GM18505 (cell line): Measurements from ENCODE around the gene SPTA1.

Experiments
- ATAC-seq: cut with Tn5 transposase; IDR thresholded peaks from one replicate; pipeline ENCODE4 v1.9.1; 2021; ENCODE audit not compliant: unreplicated experiment
- POLR2A ChIP-seq: IDR thresholded peaks from 4 replicates; pipeline ENCODE4 v1.6.1; 2011; ENCODE audit warnings: borderline replicate concordance; ENCODE audit not compliant: insufficient read depth, insufficient read length; ENCODE audit errors: extremely low read depth

Gene SPTA1

DNA sequence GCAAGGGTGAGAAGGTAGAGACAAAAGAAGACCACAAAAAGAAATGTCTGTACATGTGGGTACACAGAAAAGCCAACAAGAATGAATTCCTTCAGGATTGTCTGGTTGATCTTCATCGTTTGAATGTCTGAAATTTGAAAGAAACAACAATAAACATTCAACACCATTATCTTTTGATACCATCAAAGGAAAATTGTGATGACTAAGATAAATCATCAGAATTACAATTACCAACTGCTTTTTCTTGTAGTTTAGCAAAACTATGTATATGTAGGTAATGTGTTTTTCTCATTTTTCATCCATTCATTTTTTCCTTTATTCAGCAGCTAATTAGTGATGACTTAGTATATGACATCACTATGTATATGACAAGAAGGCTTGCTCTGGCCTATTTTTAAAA, 106.8 kb downstream of the SPTA1 start, which contains the start of gene OR10X1:
Gene OR10X1, minus strand, starts transcription at position 167 of the 400 bp plus-strand sequence. Its CDS starts 0 bp downstream, at position 167.
- TF ChIP-seq POLR2A: no peak
- no peak for ATAC-seq

DNA sequence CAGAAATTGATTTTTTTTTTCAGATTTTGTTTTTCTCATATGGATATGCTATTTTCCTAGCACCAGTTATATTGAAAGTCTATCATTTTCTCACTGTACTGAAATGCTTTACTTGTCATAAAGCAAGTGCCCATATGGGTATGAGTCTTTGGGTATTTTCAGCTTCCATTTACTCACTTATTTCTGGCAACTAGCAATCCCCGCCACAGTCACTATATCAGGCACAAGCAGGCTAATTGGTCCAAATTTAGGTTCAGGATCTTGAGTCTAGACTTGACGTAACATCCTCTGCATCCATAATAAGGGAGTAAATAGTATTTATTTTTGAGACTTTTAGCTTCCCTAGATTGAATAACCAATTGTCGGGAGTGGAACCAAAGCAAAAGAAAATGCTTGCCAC, 109.0 kb downstream of the SPTA1 start:
- TF ChIP-seq POLR2A: no peak
- ATAC-seq: no peak

DNA sequence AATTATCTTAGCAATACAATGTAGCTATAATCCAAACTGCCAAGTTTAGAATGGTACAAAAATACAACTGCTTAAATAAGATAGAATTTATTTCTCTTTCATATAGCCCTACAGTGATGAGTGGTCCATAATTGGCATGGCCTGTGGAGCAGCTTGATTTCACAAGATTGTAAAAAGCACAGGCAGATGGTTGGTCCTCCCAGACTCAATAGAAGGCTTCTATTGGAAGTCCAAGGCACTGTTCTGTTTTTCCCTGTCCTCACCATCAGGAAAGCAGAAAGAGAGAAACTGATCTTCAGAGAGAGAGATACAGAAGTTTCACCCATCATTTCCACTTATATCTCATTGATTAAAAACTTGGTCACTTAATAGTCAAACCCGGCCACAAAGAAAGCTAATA, 114.3 kb downstream of the SPTA1 start:
- no peak for ATAC-seq
- no peak for TF ChIP-seq POLR2A

DNA sequence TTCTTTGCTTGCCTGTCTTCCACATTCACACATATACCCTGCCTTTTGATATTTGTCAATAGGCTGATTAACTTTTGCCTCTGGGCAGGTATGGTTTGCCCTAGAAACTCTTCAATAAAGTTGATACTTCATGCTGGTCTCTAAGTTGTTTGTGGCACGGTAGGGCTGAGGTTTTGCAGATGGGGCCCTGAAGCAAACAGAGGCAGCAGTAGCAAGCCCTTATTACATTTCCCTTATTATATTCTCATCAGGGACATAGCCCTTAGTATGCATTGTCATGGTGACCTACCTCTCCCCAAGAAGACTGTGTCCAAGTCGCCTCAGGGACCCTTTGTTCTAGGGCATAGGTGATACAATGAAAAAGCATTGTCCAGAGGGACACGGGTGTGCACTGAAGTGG, 116.0 kb downstream of the SPTA1 start, which contains the start of gene OR6P1:
Gene OR6P1, minus strand, starts transcription at position 101 of the 400 bp plus-strand sequence. CDS start 6,976 bp downstream, outside the sequence.
- no peak for ATAC-seq
- no peak for TF ChIP-seq POLR2A

DNA sequence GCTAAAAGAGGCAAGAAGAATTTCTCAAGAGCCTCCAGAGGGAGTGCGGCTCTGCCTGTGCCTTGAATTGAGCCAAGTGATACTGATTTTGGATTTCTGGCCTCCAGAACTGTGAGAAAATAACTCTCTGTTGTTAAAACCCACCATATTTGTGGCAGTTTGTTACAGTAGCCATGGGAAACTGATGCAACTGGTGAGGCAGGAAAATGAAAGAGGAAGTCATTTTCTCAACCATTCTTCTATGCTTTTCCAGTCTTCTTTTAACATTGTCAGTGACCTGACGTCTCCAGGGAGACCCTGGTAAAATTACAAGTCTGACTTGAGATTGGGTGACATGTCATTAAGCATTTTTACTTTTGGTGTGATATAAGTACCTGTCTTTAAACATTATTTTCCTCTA, 121.9 kb downstream of the SPTA1 start:
- ATAC-seq: no peak
- no peak for TF ChIP-seq POLR2A

DNA sequence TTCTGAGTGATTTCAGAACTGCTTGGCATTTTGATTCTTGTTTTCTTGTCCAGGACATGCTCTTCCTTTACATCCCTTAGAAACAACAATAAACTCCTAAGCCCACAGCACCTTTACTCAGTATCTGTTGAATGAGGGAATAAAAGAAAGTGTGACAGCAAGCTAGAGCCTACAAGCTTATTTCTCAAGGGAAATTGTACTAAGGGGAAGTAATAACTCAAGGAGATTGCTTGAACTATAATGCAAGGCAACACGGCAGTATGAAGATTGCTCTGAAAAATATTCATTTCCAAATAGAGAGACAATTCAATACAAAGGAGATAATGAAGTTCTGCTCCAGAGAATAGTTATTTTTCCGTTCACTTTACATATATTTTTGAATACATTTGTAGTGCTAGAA, 122.7 kb downstream of the SPTA1 start:
- no peak for TF ChIP-seq POLR2A
- no peak for ATAC-seq
